Measurements from ENCODE around the gene GPX4.

DNA sequence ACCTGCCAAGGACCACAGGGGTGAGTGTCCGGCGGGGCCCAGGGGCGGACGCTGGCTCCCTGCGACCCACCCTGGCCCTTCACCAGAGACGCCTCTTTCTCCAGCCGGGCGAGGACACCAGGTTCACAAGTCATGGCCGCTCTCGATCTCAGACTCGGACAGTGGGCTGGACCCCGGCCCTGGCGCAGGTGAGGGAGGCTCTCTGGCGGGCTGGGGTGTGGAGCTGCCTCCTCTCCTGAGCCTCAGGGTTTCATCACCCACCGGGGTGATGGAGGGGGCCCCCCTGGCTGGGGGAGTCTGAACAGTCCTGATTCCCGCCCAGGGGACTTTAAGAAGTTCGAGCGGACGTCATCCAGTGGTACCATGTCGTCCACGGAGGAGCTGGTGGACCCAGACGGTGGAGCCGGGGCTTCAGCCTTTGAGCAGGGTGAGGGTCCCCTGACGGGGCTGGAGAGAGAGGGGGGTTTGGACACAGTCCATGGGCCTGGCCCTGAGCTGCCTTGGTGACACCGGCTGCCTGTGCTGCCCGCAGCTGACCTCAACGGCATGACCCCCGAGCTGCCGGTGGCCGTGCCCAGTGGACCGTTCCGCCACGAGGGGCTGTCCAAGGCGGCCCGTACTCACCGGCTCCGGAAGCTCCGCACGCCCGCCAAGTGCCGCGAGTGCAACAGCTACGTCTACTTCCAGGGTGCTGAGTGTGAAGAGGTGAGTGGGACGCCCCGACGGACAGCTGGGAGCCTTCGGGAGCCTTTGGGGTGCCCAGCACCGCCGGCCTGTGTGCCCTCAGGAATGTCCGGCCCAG lies 23.2 kb upstream of the GPX4 start:
- TF ChIP-seq, protein P1, sequence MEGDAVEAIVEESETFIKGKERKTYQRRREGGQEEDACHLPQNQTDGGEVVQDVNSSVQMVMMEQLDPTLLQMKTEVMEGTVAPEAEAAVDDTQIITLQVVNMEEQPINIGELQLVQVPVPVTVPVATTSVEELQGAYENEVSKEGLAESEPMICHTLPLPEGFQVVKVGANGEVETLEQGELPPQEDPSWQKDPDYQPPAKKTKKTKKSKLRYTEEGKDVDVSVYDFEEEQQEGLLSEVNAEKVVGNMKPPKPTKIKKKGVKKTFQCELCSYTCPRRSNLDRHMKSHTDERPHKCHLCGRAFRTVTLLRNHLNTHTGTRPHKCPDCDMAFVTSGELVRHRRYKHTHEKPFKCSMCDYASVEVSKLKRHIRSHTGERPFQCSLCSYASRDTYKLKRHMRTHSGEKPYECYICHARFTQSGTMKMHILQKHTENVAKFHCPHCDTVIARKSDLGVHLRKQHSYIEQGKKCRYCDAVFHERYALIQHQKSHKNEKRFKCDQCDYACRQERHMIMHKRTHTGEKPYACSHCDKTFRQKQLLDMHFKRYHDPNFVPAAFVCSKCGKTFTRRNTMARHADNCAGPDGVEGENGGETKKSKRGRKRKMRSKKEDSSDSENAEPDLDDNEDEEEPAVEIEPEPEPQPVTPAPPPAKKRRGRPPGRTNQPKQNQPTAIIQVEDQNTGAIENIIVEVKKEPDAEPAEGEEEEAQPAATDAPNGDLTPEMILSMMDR (IDR thresholded peaks at IDR 0.05) = no peak
- no peak for TF ChIP-seq POLR2A (IDR thresholded peaks at IDR 0.05)

Measured in testis (tissue), 2 donors.